Type B pancreatic cell (in vitro differentiated cells): ENCODE data around the gene IPCEF1. TPM values are rescaled to one million over a fixed set of nuclear protein-coding genes. Genes with fewer than 3 reads are reported as not detected.

Experiments used
- DNase-seq: peaks from one replicate; pipeline ENCODE4 v3.0.0; 2021; ENCODE audit warnings: mixed read lengths; ENCODE audit not compliant: unreplicated experiment; ENCODE audit errors: extremely low spot score
- H3K27ac Mint-ChIP-seq: 2 replicates; pipeline ENCODE4 v1.8.0; 2021; ENCODE audit warnings: mild to moderate bottlenecking, mixed read lengths
- H3K27me3 Mint-ChIP-seq: 2 replicates; pipeline ENCODE4 v1.8.0; 2021; ENCODE audit warnings: mixed read lengths
- H3K36me3 Mint-ChIP-seq: 2 replicates; pipeline ENCODE4 v1.8.0; 2021; ENCODE audit warnings: mixed read lengths
- H3K4me1 Mint-ChIP-seq: one replicate; pipeline ENCODE4 v1.8.0; 2021; ENCODE audit warnings: mixed read lengths; ENCODE audit not compliant: unreplicated experiment
- H3K4me3 Mint-ChIP-seq: 2 replicates; pipeline ENCODE4 v1.8.0; 2021; ENCODE audit warnings: mild to moderate bottlenecking, mixed read lengths
- H3K9me3 Mint-ChIP-seq: 2 replicates; pipeline ENCODE4 v1.8.0; 2021; ENCODE audit warnings: mixed read lengths
- total RNA-seq: library from RNA; stranded (reverse); gene quantifications from 2 replicates; pipeline ENCODE4 v1.2.1, GENCODE V29; 2021; ENCODE audit warnings: low replicate concordance
- TF ChIP-seq, protein P1 (sequence below): fragments of 200-600 bp; sonication (generic); conservative IDR thresholded peaks from 2 replicates; pipeline ENCODE4 v1.5.0; 2021; ENCODE audit warnings: antibody characterized with exemption, mild to moderate bottlenecking

IPCEF1 gene
- total RNA-seq, 1 donor from 2014 or later = 1.0 TPM

DNA sequence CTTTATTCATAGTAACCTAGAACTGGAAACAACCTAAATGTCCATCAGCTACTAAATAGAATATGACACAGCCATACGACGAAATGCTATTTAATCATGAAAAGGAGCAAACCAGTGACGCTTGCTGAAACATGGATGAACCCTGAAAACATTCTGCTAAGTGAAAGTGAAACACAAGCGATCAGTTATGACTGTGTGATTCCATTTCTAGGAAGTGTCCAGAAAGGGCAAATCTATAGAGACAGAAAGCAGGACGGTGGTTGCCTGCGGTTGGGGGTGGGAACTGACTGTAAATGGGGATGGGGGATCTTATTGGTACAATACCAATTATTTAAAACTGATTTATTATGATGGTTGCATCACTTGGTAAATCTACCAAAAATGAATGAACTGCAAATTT, 126.8 kb downstream of the IPCEF1 start:
- DNase-seq = no peak
- Mint-ChIP-seq H3K36me3 (no peaks in the 10 kb centered on the region), H3K4me1 (no peaks in the 10 kb centered on the region), H3K4me3 (no peak overlapping the region), H3K9me3 (no peaks in the 10 kb centered on the region), H3K27me3 (no peaks in the 10 kb centered on the region), H3K27ac (no peak overlapping the region)
- TF ChIP-seq, protein P1, sequence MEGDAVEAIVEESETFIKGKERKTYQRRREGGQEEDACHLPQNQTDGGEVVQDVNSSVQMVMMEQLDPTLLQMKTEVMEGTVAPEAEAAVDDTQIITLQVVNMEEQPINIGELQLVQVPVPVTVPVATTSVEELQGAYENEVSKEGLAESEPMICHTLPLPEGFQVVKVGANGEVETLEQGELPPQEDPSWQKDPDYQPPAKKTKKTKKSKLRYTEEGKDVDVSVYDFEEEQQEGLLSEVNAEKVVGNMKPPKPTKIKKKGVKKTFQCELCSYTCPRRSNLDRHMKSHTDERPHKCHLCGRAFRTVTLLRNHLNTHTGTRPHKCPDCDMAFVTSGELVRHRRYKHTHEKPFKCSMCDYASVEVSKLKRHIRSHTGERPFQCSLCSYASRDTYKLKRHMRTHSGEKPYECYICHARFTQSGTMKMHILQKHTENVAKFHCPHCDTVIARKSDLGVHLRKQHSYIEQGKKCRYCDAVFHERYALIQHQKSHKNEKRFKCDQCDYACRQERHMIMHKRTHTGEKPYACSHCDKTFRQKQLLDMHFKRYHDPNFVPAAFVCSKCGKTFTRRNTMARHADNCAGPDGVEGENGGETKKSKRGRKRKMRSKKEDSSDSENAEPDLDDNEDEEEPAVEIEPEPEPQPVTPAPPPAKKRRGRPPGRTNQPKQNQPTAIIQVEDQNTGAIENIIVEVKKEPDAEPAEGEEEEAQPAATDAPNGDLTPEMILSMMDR = no peak

DNA sequence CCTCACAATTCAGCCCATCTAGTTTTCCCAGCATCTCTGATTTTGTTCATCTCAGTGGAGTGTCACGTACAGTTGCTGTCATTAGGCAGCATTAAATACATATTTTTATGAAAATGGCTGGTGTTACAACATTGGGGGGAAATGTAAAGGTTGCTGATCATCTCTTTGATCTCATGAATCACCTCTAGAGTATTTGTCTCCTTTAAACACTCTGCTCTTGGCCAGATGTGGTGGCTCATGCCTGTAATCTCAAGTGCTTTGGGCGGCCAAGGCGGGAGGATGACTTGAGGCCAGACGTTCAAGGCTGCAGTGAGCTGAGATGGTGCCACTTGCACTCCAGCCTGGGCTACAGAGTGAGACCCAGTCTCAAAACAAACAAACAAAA, 128.1 kb downstream of the IPCEF1 start:
- no peaks in the 10 kb centered on the region for H3K36me3 Mint-ChIP-seq
- no peak for DNase-seq
- TF ChIP-seq, protein P1 = no peak
- H3K9me3 Mint-ChIP-seq = no peaks in the 10 kb centered on the region
- H3K4me1 Mint-ChIP-seq = no peaks in the 10 kb centered on the region
- H3K27me3 Mint-ChIP-seq = no peaks in the 10 kb centered on the region
- no peak overlapping the region for H3K27ac Mint-ChIP-seq
- no peak overlapping the region for H3K4me3 Mint-ChIP-seq

DNA sequence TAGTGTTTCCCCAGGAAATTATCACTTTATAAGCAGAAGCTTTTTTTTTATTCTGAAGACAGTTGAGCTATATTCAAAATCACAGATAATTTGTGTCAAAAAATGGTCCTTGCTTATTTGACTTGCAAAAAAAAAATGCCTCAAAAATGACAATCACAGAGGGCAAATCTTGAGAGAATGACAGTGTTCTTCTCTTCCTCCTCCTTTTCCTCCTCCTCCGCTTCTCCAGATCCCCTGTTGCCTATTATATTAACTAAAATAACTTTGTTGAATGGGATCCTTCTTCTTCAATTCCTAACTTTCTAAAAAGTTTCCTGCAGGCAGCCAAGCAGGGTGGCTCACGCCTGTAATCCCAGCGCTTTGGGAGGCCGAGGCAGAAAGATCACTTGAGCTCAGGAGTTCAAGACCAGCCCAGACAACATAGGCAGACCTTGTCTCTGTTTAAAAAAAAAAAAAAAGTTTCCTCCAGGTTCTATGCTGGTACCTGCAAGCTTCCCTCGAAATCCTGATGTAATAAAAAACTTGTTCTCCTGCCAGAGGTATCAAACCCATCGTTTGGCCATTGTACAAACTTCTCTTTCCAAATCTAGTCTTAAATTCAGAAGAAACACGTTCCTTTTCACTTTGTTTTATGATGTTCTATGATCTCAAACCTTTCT, 128.6 kb downstream of the IPCEF1 start:
- no peak for DNase-seq
- Mint-ChIP-seq H3K27me3 (no peaks in the 10 kb centered on the region), H3K27ac (no peak overlapping the region), H3K36me3 (no peaks in the 10 kb centered on the region), H3K4me3 (no peak overlapping the region), H3K9me3 (no peaks in the 10 kb centered on the region), H3K4me1 (no peaks in the 10 kb centered on the region)
- TF ChIP-seq, protein P1 = no peak

DNA sequence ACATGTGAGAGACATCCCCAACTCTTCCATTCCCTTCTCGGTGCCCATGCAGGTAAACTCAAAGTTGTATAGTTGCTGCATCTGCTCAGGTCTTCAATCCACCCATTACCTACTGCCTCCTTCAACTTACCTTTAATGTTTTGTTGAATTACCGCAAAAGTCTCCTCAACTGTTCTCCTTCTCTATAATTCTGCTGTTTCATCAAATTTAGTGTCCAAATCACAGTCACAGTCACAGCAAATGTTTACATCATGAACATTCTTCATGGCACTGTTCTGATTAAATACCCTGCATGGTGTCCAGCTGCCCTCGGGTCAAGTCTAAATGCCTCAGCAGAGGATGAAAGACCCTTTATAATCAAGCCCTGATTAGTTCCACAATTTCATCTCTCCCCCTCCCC, 130.1 kb downstream of the IPCEF1 start:
- H3K36me3 Mint-ChIP-seq = no peaks in the 10 kb centered on the region
- DNase-seq = no peak
- no peaks in the 10 kb centered on the region for H3K4me1 Mint-ChIP-seq
- TF ChIP-seq, protein P1 = no peak
- H3K27ac Mint-ChIP-seq = no peak overlapping the region
- no peaks in the 10 kb centered on the region for H3K9me3 Mint-ChIP-seq
- H3K27me3 Mint-ChIP-seq = no peaks in the 10 kb centered on the region
- H3K4me3 Mint-ChIP-seq = no peak overlapping the region

DNA sequence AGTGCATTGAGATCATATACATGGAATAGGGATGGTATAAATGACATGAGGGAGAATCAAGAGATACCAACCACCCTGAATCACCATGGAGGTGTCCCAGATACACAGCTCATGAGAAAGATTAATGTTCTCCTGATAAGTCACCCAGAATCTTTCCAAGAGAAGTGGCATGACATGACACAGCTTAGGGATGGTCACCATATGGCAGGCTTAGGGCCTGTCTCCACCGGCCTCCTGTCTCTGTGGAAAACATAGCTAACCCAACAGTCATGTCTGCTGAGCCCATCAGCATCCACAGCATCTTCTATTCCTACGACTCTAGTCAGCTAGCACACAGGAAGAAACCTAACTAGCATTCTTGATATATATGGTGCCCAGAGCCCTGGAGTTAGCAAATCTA, 133.3 kb downstream of the IPCEF1 start:
- Mint-ChIP-seq H3K4me3 (no peak overlapping the region), H3K36me3 (no peaks in the 10 kb centered on the region), H3K9me3 (no peaks in the 10 kb centered on the region), H3K4me1 (peaks cover 7% of the 10 kb centered on the region), H3K27ac (no peak overlapping the region), H3K27me3 (peaks cover 6% of the 10 kb centered on the region)
- TF ChIP-seq, protein P1 = no peak
- no peak for DNase-seq

DNA sequence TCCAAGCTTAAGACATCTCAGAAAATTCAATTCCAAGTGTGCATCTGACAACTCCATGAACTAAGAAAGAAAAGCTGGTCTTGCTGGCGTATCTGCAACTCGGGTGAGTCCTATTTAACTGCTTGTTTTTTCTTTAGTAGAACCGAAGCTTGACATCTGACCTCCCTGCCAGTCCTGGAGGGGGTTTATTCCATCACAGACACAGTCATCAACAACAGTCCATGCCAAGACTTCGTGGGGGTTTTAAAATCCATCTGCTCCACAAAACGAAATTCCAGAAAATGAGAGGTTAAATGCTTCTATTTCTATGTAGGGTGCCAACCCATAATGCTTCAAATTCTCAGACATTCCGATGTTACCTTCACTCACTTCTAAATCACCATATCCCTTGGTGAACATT, 133.9 kb downstream of the IPCEF1 start:
- TF ChIP-seq, protein P1 = no peak
- no peak for DNase-seq
- Mint-ChIP-seq H3K27ac (no peak overlapping the region), H3K9me3 (no peaks in the 10 kb centered on the region), H3K36me3 (no peaks in the 10 kb centered on the region), H3K4me3 (no peak overlapping the region), H3K27me3 (peaks cover 6% of the 10 kb centered on the region), H3K4me1 (peaks cover 13% of the 10 kb centered on the region)
